Large intestine (tissue), 3 donors: ENCODE data around the gene SLC4A1. TPM values are rescaled to one million over a fixed set of nuclear protein-coding genes. Genes with fewer than 3 reads are reported as not detected.

Experiments
- DNase-seq, 2 donors: peaks; one replicate each; pipeline versions ENCODE4 v3.0.0 to v3.0.0-alpha.2; 2013
- H3K27ac ChIP-seq: one replicate; pipeline ENCODE4 v1.5.1; 2013; ENCODE audit warnings: low read length
- H3K27me3 ChIP-seq: 2 replicates; pipeline ENCODE4 v1.6.1; 2013; ENCODE audit warnings: low read length; ENCODE audit not compliant: control insufficient read depth, insufficient read depth
- H3K36me3 ChIP-seq: 2 replicates; pipeline ENCODE4 v1.6.1; 2013; ENCODE audit warnings: low read length; ENCODE audit not compliant: control insufficient read depth, insufficient read depth
- H3K4me1 ChIP-seq: one replicate; pipeline ENCODE4 v1.6.1; 2013; ENCODE audit warnings: low read length; ENCODE audit not compliant: control insufficient read depth, insufficient read depth
- H3K4me3 ChIP-seq: one replicate; pipeline ENCODE4 v1.5.1; 2013; ENCODE audit warnings: low read length
- H3K9me3 ChIP-seq: one replicate; pipeline ENCODE4 v1.6.1; 2013; ENCODE audit warnings: mild to moderate bottlenecking, low read depth, low read length, moderate library complexity; ENCODE audit not compliant: control insufficient read depth
- WGBS: methylation state at CpG from one replicate; pipeline ENCODE4 v1.1.5; 2013; ENCODE audit warnings: low lambda C conversion rate; ENCODE audit not compliant: insufficient coverage; 5-methylcytosine and 5-hydroxymethylcytosine counted together
- polyA plus RNA-seq: library from polyadenylated mRNA; unstranded; fragments of 120-200 nt; gene quantifications from one replicate; pipeline ENCODE4 v1.2.1, GENCODE V29; 2013

The SLC4A1 gene
- polyA plus RNA-seq, 1 donor, result 8.7 TPM

- no peak overlapping the region for H3K4me3 ChIP-seq
- H3K9me3 ChIP-seq, result no peaks in the 10 kb centered on the region
- peaks cover 25% of the 10 kb centered on the region for H3K27me3 ChIP-seq
- H3K4me1 ChIP-seq, result no peaks in the 10 kb centered on the region
- DNase-seq, result no peak
- H3K36me3 ChIP-seq, result no peaks in the 10 kb centered on the region
- no CpG with 5 or more reads among the region's 13 CpGs for WGBS
- H3K27ac ChIP-seq, result no peak overlapping the region
These were observed 4.5 kb upstream of the SLC4A1 start for GRCh38 chr17:44272321-44272951.

- no peak overlapping the region for H3K27ac ChIP-seq
- no peaks in the 10 kb centered on the region for H3K36me3 ChIP-seq
- no peaks in the 10 kb centered on the region for H3K9me3 ChIP-seq
- no peak overlapping the region for H3K4me3 ChIP-seq
- DNase-seq, result no peak
- WGBS, result no CpG with 5 or more reads among the region's 7 CpGs
- peaks cover 25% of the 10 kb centered on the region for H3K27me3 ChIP-seq
- H3K4me1 ChIP-seq, result no peaks in the 10 kb centered on the region
These were observed 1.8 kb upstream of the SLC4A1 start for GRCh38 chr17:44269535-44270240.

DNA sequence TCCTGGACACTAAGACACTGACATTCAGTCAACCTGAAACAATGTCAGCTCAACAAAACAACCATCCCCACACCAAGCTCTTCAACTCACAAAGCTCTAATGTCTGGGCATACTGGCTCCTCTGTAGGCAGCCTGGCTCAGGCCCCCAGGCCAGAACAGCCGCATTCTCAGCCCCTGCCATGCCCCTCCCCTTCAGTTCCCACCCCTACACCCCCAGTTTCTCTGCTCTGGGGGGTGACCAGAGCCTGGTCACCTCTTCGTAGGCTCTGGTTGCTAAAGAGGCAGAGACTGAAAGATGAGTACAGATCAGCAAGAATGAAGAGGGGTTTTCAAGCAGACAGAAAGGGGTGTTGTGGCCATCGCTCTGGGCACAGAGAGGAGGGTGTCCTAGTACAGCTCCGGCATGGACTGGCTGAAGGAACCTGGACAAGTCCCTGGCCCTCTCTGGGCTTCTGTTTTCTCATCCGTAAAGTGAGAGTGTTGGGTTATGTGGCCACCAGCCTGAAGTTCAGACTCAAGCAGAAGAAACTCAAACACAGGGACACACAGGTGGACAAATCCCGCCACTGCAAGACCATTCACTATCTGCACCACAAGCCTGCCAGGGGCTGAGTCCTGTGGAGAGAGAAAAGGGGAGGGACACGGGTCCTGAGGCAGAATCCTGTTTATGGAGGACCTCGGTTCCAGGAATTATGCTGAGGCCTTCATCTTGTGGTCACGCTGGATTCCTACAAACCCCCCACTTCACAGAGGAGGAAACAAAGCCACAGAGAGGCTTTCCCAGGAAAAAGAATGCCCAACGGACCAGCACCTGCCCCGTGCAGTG lies 987 bp upstream of the SLC4A1 start:
- H3K4me3 ChIP-seq, result no peak overlapping the region
- no peak for DNase-seq
- no peak overlapping the region for H3K27ac ChIP-seq
- H3K4me1 ChIP-seq, result no peaks in the 10 kb centered on the region
- peaks cover 21% of the 10 kb centered on the region for H3K27me3 ChIP-seq
- no peaks in the 10 kb centered on the region for H3K9me3 ChIP-seq
- WGBS, result no CpG with 5 or more reads among the region's 11 CpGs
- H3K36me3 ChIP-seq, result no peaks in the 10 kb centered on the region

GRCh38 chr17:44267165-44267455 lies 825 bp downstream of the SLC4A1 start:
- WGBS, result no CpG with 5 or more reads among the region's 5 CpGs
- no peaks in the 10 kb centered on the region for H3K4me1 ChIP-seq
- no peak for DNase-seq

GRCh38 chr17:44266402-44267164 lies 1.4 kb downstream of the SLC4A1 start:
- H3K36me3 ChIP-seq, result no peaks in the 10 kb centered on the region
- no CpG with 5 or more reads among the region's 9 CpGs for WGBS
- peak in 1 of 2 donors; percentile 8 for DNase-seq
- no peak overlapping the region for H3K4me3 ChIP-seq
- peaks cover 7% of the 10 kb centered on the region for H3K27me3 ChIP-seq
- H3K27ac ChIP-seq, result no peak overlapping the region
- H3K9me3 ChIP-seq, result no peaks in the 10 kb centered on the region
- H3K4me1 ChIP-seq, result no peaks in the 10 kb centered on the region

More at GRCh38 chr17:44267165-44267455, 825 bp downstream of the SLC4A1 start:
- Histone ChIP-seq H3K27ac (no peak overlapping the region), H3K4me3 (no peak overlapping the region), H3K9me3 (no peaks in the 10 kb centered on the region), H3K27me3 (peaks cover 9% of the 10 kb centered on the region), H3K36me3 (no peaks in the 10 kb centered on the region)

DNA sequence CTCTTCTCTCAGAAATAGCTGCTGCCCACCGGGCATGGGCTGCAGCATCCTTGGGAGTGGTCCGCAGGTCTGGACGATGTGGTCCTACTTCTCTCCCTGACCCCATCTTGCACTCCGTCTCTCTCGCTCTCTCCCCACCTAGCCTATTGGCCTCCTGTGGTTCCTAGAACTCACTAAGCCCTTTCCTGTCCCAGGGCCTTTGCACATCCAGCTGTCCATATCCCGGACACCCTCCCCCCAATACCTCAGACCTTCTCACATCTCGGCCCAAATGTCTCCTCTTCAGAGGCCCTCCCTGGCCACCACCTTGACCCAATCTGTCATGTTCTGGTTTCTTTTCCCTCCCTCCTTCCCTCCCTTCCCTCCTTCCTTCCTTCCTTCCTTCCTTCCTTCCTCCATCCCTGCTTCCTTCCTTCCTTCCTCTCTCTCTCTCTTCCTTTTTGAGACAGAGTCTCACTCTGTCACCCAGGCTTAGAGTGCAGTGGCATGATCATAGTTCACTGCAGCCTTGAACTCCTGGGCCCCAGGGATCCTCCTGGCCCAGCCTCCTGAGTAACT lies 4.5 kb downstream of the SLC4A1 start:
- H3K27me3 ChIP-seq, result no peaks in the 10 kb centered on the region
- H3K36me3 ChIP-seq, result no peaks in the 10 kb centered on the region
- no peak for DNase-seq
- no peak overlapping the region for H3K27ac ChIP-seq
- WGBS, result 90% methylated on average over 2 of the region's 7 CpGs
- H3K4me3 ChIP-seq, result no peak overlapping the region
- no peaks in the 10 kb centered on the region for H3K4me1 ChIP-seq
- no peaks in the 10 kb centered on the region for H3K9me3 ChIP-seq

DNA sequence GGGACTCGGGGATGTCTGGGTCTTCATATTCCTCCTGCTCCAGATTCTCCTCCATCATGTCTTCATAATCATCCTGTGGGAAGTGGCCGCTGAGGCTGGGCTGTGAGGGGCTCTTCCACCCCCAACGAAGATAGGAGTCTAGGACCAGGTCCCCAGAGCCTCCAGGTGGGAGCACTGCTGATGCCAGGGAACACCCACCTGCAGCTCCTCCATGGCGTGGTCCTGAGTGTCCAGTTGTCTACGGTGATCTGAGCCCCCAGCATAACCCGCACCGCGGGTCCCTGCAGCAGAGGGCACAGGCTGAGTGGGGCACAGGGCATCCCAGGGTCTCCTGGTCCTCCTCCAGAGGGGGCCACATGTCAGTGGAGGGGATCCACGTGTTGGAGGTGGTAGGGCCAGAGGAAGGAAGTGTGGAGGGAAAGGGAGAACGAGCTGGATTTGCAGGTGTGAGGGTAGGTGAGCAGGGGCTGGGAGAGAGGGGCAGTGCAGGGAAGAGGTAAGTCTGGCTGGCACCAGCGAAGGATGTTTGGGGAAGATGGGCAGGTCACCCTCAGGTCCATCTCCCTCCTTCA lies 5.2 kb downstream of the SLC4A1 start:
- no CpG with 5 or more reads among the region's 11 CpGs for WGBS
- H3K4me3 ChIP-seq, result no peak overlapping the region
- DNase-seq, result no peak
- H3K36me3 ChIP-seq, result no peaks in the 10 kb centered on the region
- H3K4me1 ChIP-seq, result no peaks in the 10 kb centered on the region
- no peaks in the 10 kb centered on the region for H3K9me3 ChIP-seq
- no peak overlapping the region for H3K27ac ChIP-seq
- no peaks in the 10 kb centered on the region for H3K27me3 ChIP-seq

DNA sequence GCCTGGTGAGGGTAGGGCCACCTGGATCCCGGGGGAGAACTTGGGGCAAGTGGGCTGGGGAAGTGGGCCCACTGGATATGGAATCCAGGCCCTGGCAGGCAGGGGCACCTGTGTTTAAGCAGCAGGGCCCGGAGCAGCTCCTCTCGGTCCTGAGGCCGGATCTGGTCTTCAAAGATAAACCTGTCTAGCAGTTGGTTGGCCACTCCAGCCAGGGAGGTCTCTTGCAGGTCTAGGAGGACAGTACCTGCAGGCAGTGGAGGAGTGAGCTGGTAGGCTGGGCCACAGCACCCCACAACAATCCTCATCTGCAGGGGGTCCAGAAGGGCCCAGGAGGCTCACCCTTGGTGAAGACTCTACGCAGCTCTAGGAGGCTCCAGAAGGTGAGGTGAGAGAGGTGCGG lies 7.6 kb downstream of the SLC4A1 start:
- no peak overlapping the region for H3K27ac ChIP-seq
- no peaks in the 10 kb centered on the region for H3K36me3 ChIP-seq
- H3K27me3 ChIP-seq, result no peaks in the 10 kb centered on the region
- no peaks in the 10 kb centered on the region for H3K9me3 ChIP-seq
- no peak for DNase-seq
- no peak overlapping the region for H3K4me3 ChIP-seq
- no peaks in the 10 kb centered on the region for H3K4me1 ChIP-seq
- WGBS, result no CpG with 5 or more reads among the region's 6 CpGs

DNA sequence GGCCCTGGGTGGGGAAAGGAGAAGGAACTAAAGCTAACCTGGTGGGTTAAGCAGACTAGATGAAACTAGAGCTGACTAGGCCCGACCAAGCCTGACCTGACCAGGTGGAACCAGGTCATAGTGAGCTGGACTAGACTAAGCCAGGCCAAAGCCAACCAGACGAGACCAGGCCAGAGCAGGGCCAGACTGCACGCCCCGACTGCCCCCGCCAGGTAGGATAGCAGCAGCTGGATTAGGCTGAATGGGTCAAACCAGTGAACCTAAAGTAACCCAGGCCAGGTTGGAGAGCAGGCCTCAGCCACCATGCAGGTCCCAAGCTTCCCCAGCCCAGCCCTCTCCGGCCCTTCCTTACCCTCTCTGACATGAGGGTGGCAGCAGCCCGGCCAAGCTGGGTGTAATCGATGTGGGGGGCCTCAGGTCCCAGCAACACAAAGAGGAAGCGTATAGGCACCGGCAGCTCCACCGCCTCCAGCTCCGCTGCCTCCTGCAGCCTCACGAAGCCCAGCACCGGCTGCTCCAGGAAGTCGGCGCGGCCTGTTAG lies 9.1 kb downstream of the SLC4A1 start:
- no peak for DNase-seq

More for the DNA sequence above, 9.1 kb downstream of the SLC4A1 start:
- H3K9me3 ChIP-seq, result no peaks in the 10 kb centered on the region
- no peaks in the 10 kb centered on the region for H3K4me1 ChIP-seq
- no peak overlapping the region for H3K4me3 ChIP-seq
- no peaks in the 10 kb centered on the region for H3K36me3 ChIP-seq
- WGBS, result no CpG with 5 or more reads among the region's 17 CpGs
- H3K27me3 ChIP-seq, result peaks cover 7% of the 10 kb centered on the region
- no peak overlapping the region for H3K27ac ChIP-seq
